HEK293T (cell line): ENCODE results near the gene TMEM161A.
"Not testable (repeated sequence)": the region's sequence is repeated elsewhere in the genome, so short reads cannot be mapped to it uniquely, and the experiment has no call there.

Experiments used
- CTCF ChIA-PET: fragments of 350-600 bp; formaldehyde crosslinking; extraction: SDS; loops from one replicate; lab custom pipeline; 2021; ENCODE audit warnings: antibody characterized with exemption, inconsistent platforms; lab: Yijun Ruan, JAX
- POLR2A ChIA-PET: fragments of 350-600 bp; formaldehyde crosslinking; extraction: SDS; loops from one replicate; lab custom pipeline; 2020; ENCODE audit warnings: antibody characterized with exemption, inconsistent platforms; lab: Yijun Ruan, JAX
- DNase-seq: peaks from one replicate; pipeline ENCODE4 v3.0.0; 2012; ENCODE audit warnings: mixed read lengths; ENCODE audit errors: extremely low spot score
- ARNT ChIP-seq: fragments of 450-650 bp; IDR thresholded peaks from 2 replicates; pipeline ENCODE4 v1.6.1; 2017; ENCODE audit warnings: mild to moderate bottlenecking
- BHLHE40 ChIP-seq: fragments of 450-650 bp; IDR thresholded peaks from 2 replicates; pipeline ENCODE4 v1.6.1; 2016; ENCODE audit warnings: mild to moderate bottlenecking, moderate library complexity, borderline replicate concordance
- CTBP1 ChIP-seq: fragments of 450-650 bp; IDR thresholded peaks from 2 replicates; pipeline ENCODE4 v1.6.1; 2016; ENCODE audit warnings: borderline replicate concordance
- ELF4 ChIP-seq: fragments of 450-650 bp; IDR thresholded peaks from 2 replicates; pipeline ENCODE4 v1.6.1; 2017; ENCODE audit warnings: antibody characterized with exemption
- FOXA1 ChIP-seq: fragments of 450-650 bp; IDR thresholded peaks from 2 replicates; pipeline ENCODE4 v1.6.1; 2016; ENCODE audit warnings: mild to moderate bottlenecking
- FOXK2 ChIP-seq: fragments of 450-650 bp; IDR thresholded peaks from 2 replicates; pipeline ENCODE4 v1.6.1; 2016; ENCODE audit warnings: mild to moderate bottlenecking
- FOXM1 ChIP-seq: fragments of 450-650 bp; IDR thresholded peaks from 2 replicates; pipeline ENCODE4 v1.6.1; 2017; ENCODE audit warnings: mild to moderate bottlenecking, borderline replicate concordance
- HDGF ChIP-seq: fragments of 450-650 bp; IDR thresholded peaks from 2 replicates; pipeline ENCODE4 v1.6.1; 2017; ENCODE audit warnings: antibody characterized with exemption, borderline replicate concordance
- L3MBTL2 ChIP-seq: fragments of 450-650 bp; conservative IDR thresholded peaks from 2 replicates; pipeline ENCODE4 v1.6.1; 2016; ENCODE audit warnings: mild to moderate bottlenecking
- LEF1 ChIP-seq: fragments of 450-650 bp; IDR thresholded peaks from 2 replicates; pipeline ENCODE4 v1.6.1; 2017; ENCODE audit warnings: mild to moderate bottlenecking, borderline replicate concordance
- NFRKB ChIP-seq: fragments of 450-650 bp; IDR thresholded peaks from 2 replicates; pipeline ENCODE4 v1.6.1; 2016; ENCODE audit warnings: mild to moderate bottlenecking, moderate library complexity
- PKNOX1 ChIP-seq: fragments of 450-650 bp; IDR thresholded peaks from 2 replicates; pipeline ENCODE4 v1.6.1; 2016
- SP1 ChIP-seq: fragments of 450-650 bp; IDR thresholded peaks from 2 replicates; pipeline ENCODE4 v1.6.1; 2017
- SUZ12 ChIP-seq: fragments of 450-650 bp; IDR thresholded peaks from 2 replicates; pipeline ENCODE4 v1.6.1; 2016; ENCODE audit warnings: mild to moderate bottlenecking
- TARDBP ChIP-seq: fragments of 450-650 bp; IDR thresholded peaks from 2 replicates; pipeline ENCODE4 v1.6.1; 2016
- ZNF384 ChIP-seq: fragments of 450-650 bp; IDR thresholded peaks from 2 replicates; pipeline ENCODE4 v1.6.1; 2016

Gene TMEM161A

GRCh38 chr19:19142347-19142746, 4.1 kb upstream of the TMEM161A start:
- CTCF ChIA-PET: interaction anchor here (1.5 to 3.0 kb wide), 2 partner anchors 32 to 90 kb away, joined by 3 to 11 read pairs; no protein-coding TSS in a partner anchor
- POLR2A ChIA-PET: no interaction called here
- DNase-seq: no peak
- TF ChIP-seq FOXM1 (no peak), CTBP1 (no peak), TARDBP (no peak), HDGF (no peak), ARNT (no peak), SUZ12 (no peak), L3MBTL2 (no peak), FOXA1 (no peak), ZNF384 (no peak), ELF4 (no peak)

- CTCF ChIA-PET: interaction anchor here (1.4 kb wide), 1 partner anchor 34 kb away, joined by 8 read pairs; no protein-coding TSS in a partner anchor
- POLR2A ChIA-PET: no interaction called here
- DNase-seq: no peak
- TF ChIP-seq FOXA1 (no peak), BHLHE40 (no peak), NFRKB (no peak), ARNT (no peak), ZNF384 (no peak), L3MBTL2 (no peak), TARDBP (no peak), SUZ12 (no peak), ELF4 (no peak), SP1 (no peak)
Measured at GRCh38 chr19:19140476-19140875, 2.2 kb upstream of the TMEM161A start.

DNA sequence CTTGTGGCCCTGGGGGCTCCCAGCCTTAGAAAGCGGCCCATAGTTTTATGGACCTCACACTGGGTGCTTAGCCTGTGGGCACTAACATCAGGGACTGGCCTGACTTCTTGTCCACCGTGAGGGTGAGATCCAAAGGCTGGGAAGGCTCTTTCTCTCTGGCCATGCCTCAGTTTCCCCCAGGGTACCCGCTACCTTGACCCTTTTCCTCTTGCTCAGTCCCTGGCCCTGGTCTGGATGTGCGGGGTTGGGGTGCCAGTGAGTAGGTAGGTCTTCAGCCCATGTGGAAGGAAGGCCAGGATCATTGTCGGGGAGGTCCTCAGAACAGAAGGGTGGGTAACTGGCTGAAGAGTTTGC, 1.6 kb upstream of the TMEM161A start:
- ChIA-PET POLR2A (no interaction called here), CTCF (no interaction called here)
- TF ChIP-seq FOXK2 (no peak), L3MBTL2 (no peak), ARNT (no peak), SP1 (no peak), ZNF384 (no peak), LEF1 (no peak), CTBP1 (no peak), BHLHE40 (no peak), PKNOX1 (no peak), FOXA1 (no peak), HDGF (no peak), NFRKB (no peak), ELF4 (no peak)
- no peak for DNase-seq

DNA sequence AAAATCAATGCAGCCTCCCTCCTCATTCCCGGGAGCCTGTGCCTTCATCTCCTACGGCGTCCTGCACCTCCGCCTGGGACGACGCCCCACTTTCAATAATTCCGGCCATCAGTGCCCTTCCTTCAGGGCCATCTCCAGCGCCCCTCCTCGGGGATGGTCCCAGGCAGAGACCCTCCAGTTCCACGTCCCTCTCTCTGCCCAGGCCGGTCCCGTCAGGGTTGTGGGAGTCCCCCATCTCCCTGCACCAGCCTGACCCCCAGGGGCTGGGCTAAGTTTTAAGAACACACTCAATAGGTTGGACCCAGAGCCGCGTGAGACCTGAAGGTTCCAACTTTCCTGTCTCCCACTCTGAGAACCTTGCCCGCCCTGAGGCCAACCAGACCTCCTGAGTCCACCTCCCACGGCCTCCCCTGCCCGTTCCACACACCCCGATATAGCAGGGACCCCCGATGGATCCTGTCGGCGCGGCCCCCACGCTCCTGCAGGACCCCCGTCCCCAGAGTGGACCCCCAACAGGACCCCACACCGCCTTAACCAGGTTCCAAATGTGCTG, 646 bp downstream of the TMEM161A start:
- TF ChIP-seq ELF4 (no peak), SUZ12 (no peak), BHLHE40 (no peak), HDGF (no peak), FOXA1 (no peak), FOXK2 (no peak), LEF1 (no peak), FOXM1 (no peak), CTBP1 (no peak), L3MBTL2 (no peak), TARDBP (no peak), ZNF384 (no peak), NFRKB (no peak)
- ChIA-PET POLR2A (interaction anchor here (0.6 to 0.7 kb wide), 2 partner anchors 32 to 227 kb away, joined by 3 read pairs; no protein-coding TSS in a partner anchor), CTCF (no interaction called here)
- DNase-seq: no peak

- ChIA-PET CTCF (interaction anchor here (0.8 kb wide), 1 partner anchor 61 kb away, joined by 3 read pairs; no protein-coding TSS in a partner anchor), POLR2A (interaction anchor here (1.2 kb wide), 1 partner anchor 30 kb away, joined by 3 read pairs; no protein-coding TSS in a partner anchor)
- not testable (repeated sequence) for DNase-seq
Measured at GRCh38 chr19:19135713-19136112, 2.6 kb downstream of the TMEM161A start.

GRCh38 chr19:19134687-19135158, 3.6 kb downstream of the TMEM161A start:
- ChIA-PET CTCF (no interaction called here), POLR2A (interaction anchor here (1.2 kb wide), 1 partner anchor 29 kb away, joined by 3 read pairs; no protein-coding TSS in a partner anchor)
- peak; percentile 70 for DNase-seq
- peak; percentile 56; the same call in 1 of the 2 replicates for TF ChIP-seq SP1
- TF ChIP-seq PKNOX1: 0 out of 2 replicates have a peak, but pooled peaks have one; percentile 20
- no peak for TF ChIP-seq FOXK2
- TF ChIP-seq FOXA1: no peak
- TF ChIP-seq L3MBTL2: 0 out of 2 replicates have a peak, but pooled peaks have one; percentile 14

- no peak for DNase-seq
- TF ChIP-seq CTBP1: no peak
- TF ChIP-seq L3MBTL2: no peak
- no peak for TF ChIP-seq FOXM1
- TF ChIP-seq HDGF: no peak
- no peak for TF ChIP-seq BHLHE40
- no peak for TF ChIP-seq LEF1
- no peak for TF ChIP-seq TARDBP
- TF ChIP-seq SUZ12: no peak
- TF ChIP-seq FOXK2: no peak
- no peak for TF ChIP-seq NFRKB
- no peak for TF ChIP-seq SP1
- TF ChIP-seq ARNT: no peak
- TF ChIP-seq FOXA1: no peak
- no peak for TF ChIP-seq ZNF384
- no peak for TF ChIP-seq PKNOX1
- TF ChIP-seq ELF4: no peak
- ChIA-PET CTCF (no interaction called here), POLR2A (no interaction called here)
Measured at GRCh38 chr19:19133985-19134384, 4.3 kb downstream of the TMEM161A start.
